Lower leg skin (tissue), 4 donors: ENCODE results near the gene COX7B. TPM values are rescaled to one million over a fixed set of nuclear protein-coding genes. Genes with fewer than 3 reads are reported as not detected.

Experiments
- DNase-seq, 2 donors: peaks; one replicate each; pipeline ENCODE4 v3.0.0-alpha.2; 2019; ENCODE audit warnings: low spot score in 2 of 2
- H3K4me3 ChIP-seq: fragments of 200-600 bp; sonication (generic); 2 replicates; pipeline ENCODE4 v1.5.1; 2017; ENCODE audit warnings: mild to moderate bottlenecking, low read depth; ENCODE audit not compliant: poor library complexity, severe bottlenecking
- CTCF ChIP-seq, 3 donors: fragments of 450-650 bp; IDR thresholded peaks; one replicate each; pipeline ENCODE4 v1.5.1; 2016; ENCODE audit warnings: antibody characterized with exemption in 3 of 3, mild to moderate bottlenecking in 3 of 3, moderate library complexity in 2 of 3
- POLR2A ChIP-seq, 2 donors: fragments of 450-650 bp; IDR thresholded peaks; one replicate each; pipeline ENCODE4 v1.6.1; 2016 to 2017; ENCODE audit warnings: antibody characterized with exemption in 2 of 2, mild to moderate bottlenecking in 1 of 2, moderate library complexity in 1 of 2
- WGBS, 2 donors: methylation state at CpG; one replicate each; pipeline ENCODE4 v1.1.5; 2018; 5-methylcytosine and 5-hydroxymethylcytosine counted together
- intact Hi-C: fragments of 100-400 bp; cut with DNase I; formaldehyde crosslinking; loops from one replicate; pipeline ENCODE4 v1.15.0; 2023; ENCODE audit warnings: low total_unique reads
- total RNA-seq, 4 donors: library from RNA; depleted of rRNA; stranded (reverse); fragments of >200 nt; gene quantifications; one replicate each; pipeline ENCODE4 v1.1.0, GENCODE V29; 2016

The COX7B gene
- total RNA-seq, 4 donors from 2014 or later: 199 to 282 (median 248) TPM

GRCh38 chrX:77922787-77923186 lies 23.5 kb downstream of the COX7B start:
- TF ChIP-seq CTCF (IDR thresholded peaks at IDR 0.05) (no peak), POLR2A (IDR thresholded peaks at IDR 0.05) (no peak)
- intact Hi-C loops: no loop called here
- DNase-seq: no peak
- no peak overlapping the region for H3K4me3 ChIP-seq

GRCh38 chrX:77924320-77924859 lies 25.1 kb downstream of the COX7B start:
- intact Hi-C loops: no loop called here
- no peak overlapping the region for H3K4me3 ChIP-seq
- DNase-seq: no peak
- 87 to 97% methylated on average over 6 to 8 of the region's 8 CpGs for WGBS, 2 donors
- no peak for TF ChIP-seq CTCF (IDR thresholded peaks at IDR 0.05)
- TF ChIP-seq POLR2A (IDR thresholded peaks at IDR 0.05): no peak

GRCh38 chrX:77925764-77926163 lies 26.5 kb downstream of the COX7B start:
- WGBS, 2 donors: 34 to 39% methylated on average over 3 of the region's 3 CpGs
- TF ChIP-seq CTCF (IDR thresholded peaks at IDR 0.05) (no peak), POLR2A (IDR thresholded peaks at IDR 0.05) (no peak)
- DNase-seq: no peak
- H3K4me3 ChIP-seq: no peak overlapping the region
- intact Hi-C loops: no loop called here

- 61 to 88% methylated on average over 1 of the region's 1 CpG for WGBS, 2 donors
- intact Hi-C loops: no loop called here
- no peak for DNase-seq
- no peak overlapping the region for H3K4me3 ChIP-seq
- no peak for TF ChIP-seq CTCF (IDR thresholded peaks at IDR 0.05)
- no peak for TF ChIP-seq POLR2A (IDR thresholded peaks at IDR 0.05)
Observed at GRCh38 chrX:77930581-77930980, 31.3 kb downstream of the COX7B start.

GRCh38 chrX:77935886-77936285 lies 36.6 kb downstream of the COX7B start:
- no peak overlapping the region for H3K4me3 ChIP-seq
- intact Hi-C loops: no loop called here
- DNase-seq: no peak
- no peak for TF ChIP-seq CTCF (IDR thresholded peaks at IDR 0.05)
- WGBS, 2 donors: 87% methylated on average over 1 of the region's 1 CpG

- no peak overlapping the region for H3K4me3 ChIP-seq
- TF ChIP-seq CTCF (IDR thresholded peaks at IDR 0.05): no peak
- no peak for TF ChIP-seq POLR2A (IDR thresholded peaks at IDR 0.05)
Observed at GRCh38 chrX:77936299-77936698, 37.0 kb downstream of the COX7B start.

More at GRCh38 chrX:77936299-77936698, 37.0 kb downstream of the COX7B start:
- intact Hi-C loops: no loop called here
- DNase-seq: no peak
